ENCODE data around the gene UROS. TPM values are rescaled to one million over a fixed set of nuclear protein-coding genes. Genes with fewer than 3 reads are reported as not detected.

UROS gene
- polyA plus RNA-seq, 1 of the 3 experiments (the other 2 are of a cell fraction) = 49.2 TPM

GRCh38 chr10:125844751-125845221, 21.7 kb upstream of the UROS start:
- Histone ChIP-seq H3K79me2 (ENCODE audit: insufficient read depth) (no peaks in the 10 kb centered on the region), H3K4me1 (ENCODE audit: control insufficient read depth in 1 of 2, insufficient read depth in 2 of 2, low read depth in 1 of 2, low read length in 1 of 2) (peaks cover 0 to 2% of the 10 kb centered on the region in 2 experiments; a peak in 1 of 4 replicates), H3K4me2 (no peak overlapping the region), H4K20me1 (ENCODE audit: insufficient read depth) (no peaks in the 10 kb centered on the region), H2AFZ (ENCODE audit: low read depth) (no peak overlapping the region), H3K9me3 (no peaks in the 10 kb centered on the region), H3K36me3 (replicated peaks in 1 of 2; ENCODE audit: control insufficient read depth in 1 of 2, insufficient read depth in 2 of 2, low read length in 1 of 2) (peaks cover 38 to 66% of the 10 kb centered on the region in 2 experiments), H3F3A (replicated peaks; ENCODE audit: insufficient read depth) (no peaks in the 10 kb centered on the region), H3K9ac (no peak overlapping the region), H3K27me3 (ENCODE audit: insufficient read depth) (no peaks in the 10 kb centered on the region), H3K27ac (ENCODE audit: low read depth in 2 of 2, low read length in 1 of 2) (no peak overlapping the region; a peak in 1 of 4 replicates), H3K9me2 (no peaks in the 10 kb centered on the region), H3K4me3 (ENCODE audit: low read depth in 2 of 2, low read length in 1 of 2) (no peak overlapping the region)
- ChIA-PET POLR2A (no interaction called here), CTCF (interaction anchor here (1.2 kb wide), 1 partner anchor 11 kb away, joined by 3 read pairs; no protein-coding TSS in a partner anchor)
- no peak for DNase-seq
- TF ChIP-seq EZH2phosphoT487 (IDR thresholded peaks at IDR 0.05; ENCODE audit: borderline replicate concordance, low read depth) = no peak
- TF ChIP-seq RFX5 (IDR thresholded peaks at IDR 0.05; ENCODE audit: low read length) = no peak
- no peak for TF ChIP-seq USF2 (IDR thresholded peaks at IDR 0.05; ENCODE audit: borderline replicate concordance, low read depth, low read length)
- no peak for TF ChIP-seq TCF12 (IDR thresholded peaks at IDR 0.05)
- no peak for TF ChIP-seq MEF2A (IDR thresholded peaks at IDR 0.05; ENCODE audit: borderline replicate concordance, low read depth)
- no peak for TF ChIP-seq FOSL2 (IDR thresholded peaks at IDR 0.05; ENCODE audit: borderline replicate concordance, low read depth)
- no peak for TF ChIP-seq RXRA (IDR thresholded peaks at IDR 0.05; ENCODE audit: borderline replicate concordance, low read depth)
- no peak for TF ChIP-seq JUND (IDR thresholded peaks at IDR 0.05)
- no peak for TF ChIP-seq TAF1 (IDR thresholded peaks at IDR 0.05; ENCODE audit: borderline replicate concordance, low read depth, low read length)
- no peak for TF ChIP-seq YY1 (IDR thresholded peaks at IDR 0.05; ENCODE audit: low read depth)
- no peak for TF ChIP-seq MXI1 (IDR thresholded peaks at IDR 0.05; ENCODE audit: low read depth, low read length)
- no peak for TF ChIP-seq GATA2 (CRISPR knock-in tag; IDR thresholded peaks at IDR 0.05)
- no peak for TF ChIP-seq TEAD4 (IDR thresholded peaks at IDR 0.05; ENCODE audit: borderline replicate concordance, insufficient read depth)
- TF ChIP-seq FOXJ3 (CRISPR knock-in tag; IDR thresholded peaks at IDR 0.05) = no peak
- no peak for TF ChIP-seq GABPA (IDR thresholded peaks at IDR 0.05; ENCODE audit: low read depth)
- no peak for TF ChIP-seq NRF1 (IDR thresholded peaks at IDR 0.05; ENCODE audit: low read depth, low read length)
- TF ChIP-seq ZBTB33 (IDR thresholded peaks at IDR 0.05; ENCODE audit: borderline replicate concordance, low read depth) = no peak
- TF ChIP-seq CHD2 (IDR thresholded peaks at IDR 0.05; ENCODE audit: low read length, partially characterized antibody) = no peak
- no peak for TF ChIP-seq FOXM1 (IDR thresholded peaks at IDR 0.05; ENCODE audit: low read depth)
- WGBS (ENCODE audit: low lambda C conversion rate) = 96% methylated on average over 7 of the region's 7 CpGs
